Activated T-cell treated with anti-CD3 and anti-CD28 coated beads, Interleukin-2, amount 50 U/mL, for 24 hours (primary cell): ENCODE measurements around the gene G6PC3.
"Not testable (repeated sequence)": the region's sequence is repeated elsewhere in the genome, so short reads cannot be mapped to it uniquely, and the experiment has no call there.

ENCODE experiments used
- DNase-seq: peaks from one replicate; pipeline ENCODE4 v3.0.0-alpha.2; 2020
- H3K27ac Mint-ChIP-seq: 2 replicates; pipeline ENCODE4 v1.8.0; 2020; ENCODE audit warnings: mild to moderate bottlenecking, mixed read lengths
- H3K27me3 Mint-ChIP-seq: 2 replicates; pipeline ENCODE4 v1.8.0; 2020; ENCODE audit warnings: mixed read lengths
- H3K36me3 Mint-ChIP-seq: 2 replicates; pipeline ENCODE4 v1.8.0; 2020; ENCODE audit warnings: low read depth, mixed read lengths
- H3K4me1 Mint-ChIP-seq: 2 replicates; pipeline ENCODE4 v1.8.0; 2020; ENCODE audit warnings: low read depth, mixed read lengths
- H3K4me3 Mint-ChIP-seq: 2 replicates; pipeline ENCODE4 v1.8.0; 2020; ENCODE audit warnings: mild to moderate bottlenecking, moderate library complexity, mixed read lengths
- H3K9me3 Mint-ChIP-seq: 2 replicates; pipeline ENCODE4 v1.8.0; 2020; ENCODE audit warnings: mixed read lengths

G6PC3 gene

GRCh38 chr17:44044071-44044470 lies 26.5 kb upstream of the G6PC3 start:
- H3K27ac Mint-ChIP-seq, result peak overlapping the region; percentile 23
- no peak for DNase-seq
- peaks cover 65% of the 10 kb centered on the region for H3K36me3 Mint-ChIP-seq
- no peaks in the 10 kb centered on the region for H3K27me3 Mint-ChIP-seq
- H3K4me3 Mint-ChIP-seq, result no peak overlapping the region
- no peaks in the 10 kb centered on the region for H3K9me3 Mint-ChIP-seq
- peaks cover 25% of the 10 kb centered on the region for H3K4me1 Mint-ChIP-seq

DNA sequence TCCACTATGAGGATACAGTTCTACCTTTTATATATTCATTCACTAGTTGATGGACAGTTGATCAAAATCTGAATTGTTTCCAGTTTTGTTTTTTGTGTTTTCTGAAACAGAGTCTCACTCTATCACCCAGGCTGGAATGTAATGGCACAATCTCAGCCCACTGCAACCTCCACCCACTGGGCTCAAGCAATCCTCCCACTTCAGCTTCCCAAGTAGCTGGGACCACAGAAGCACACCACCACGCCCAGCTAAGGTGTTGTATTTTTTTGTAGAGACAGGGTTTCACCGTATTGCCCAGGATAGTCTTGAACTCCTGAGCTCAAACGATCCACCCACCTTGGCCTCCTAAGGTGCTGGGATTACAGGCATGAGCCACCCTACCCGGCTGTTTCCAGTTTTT lies 25.0 kb upstream of the G6PC3 start:
- Mint-ChIP-seq H3K36me3 (peaks cover 68% of the 10 kb centered on the region), H3K27ac (no peak overlapping the region), H3K27me3 (no peaks in the 10 kb centered on the region), H3K4me3 (no peak overlapping the region), H3K4me1 (peaks cover 20% of the 10 kb centered on the region), H3K9me3 (no peaks in the 10 kb centered on the region)
- no peak for DNase-seq

DNA sequence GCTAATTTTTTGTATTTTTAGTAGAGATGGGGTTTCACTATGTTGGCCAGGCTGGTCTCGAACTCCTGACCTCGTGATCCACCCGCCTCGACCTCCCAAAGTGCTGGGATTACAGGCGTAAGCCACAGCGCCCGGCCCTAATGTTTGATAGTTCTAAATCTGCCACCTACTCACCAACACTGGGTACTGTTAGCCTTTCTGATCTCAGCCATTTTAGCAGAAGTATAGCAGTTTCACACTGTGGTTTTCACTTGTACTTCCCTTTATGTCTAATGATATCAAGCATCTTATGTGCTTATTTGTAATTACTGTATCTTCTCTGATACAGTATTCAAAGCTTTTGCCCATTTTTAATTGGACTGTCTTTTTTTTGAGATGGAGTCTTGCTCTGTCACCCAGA lies 23.6 kb upstream of the G6PC3 start:
- peaks cover 71% of the 10 kb centered on the region for H3K36me3 Mint-ChIP-seq

DNA sequence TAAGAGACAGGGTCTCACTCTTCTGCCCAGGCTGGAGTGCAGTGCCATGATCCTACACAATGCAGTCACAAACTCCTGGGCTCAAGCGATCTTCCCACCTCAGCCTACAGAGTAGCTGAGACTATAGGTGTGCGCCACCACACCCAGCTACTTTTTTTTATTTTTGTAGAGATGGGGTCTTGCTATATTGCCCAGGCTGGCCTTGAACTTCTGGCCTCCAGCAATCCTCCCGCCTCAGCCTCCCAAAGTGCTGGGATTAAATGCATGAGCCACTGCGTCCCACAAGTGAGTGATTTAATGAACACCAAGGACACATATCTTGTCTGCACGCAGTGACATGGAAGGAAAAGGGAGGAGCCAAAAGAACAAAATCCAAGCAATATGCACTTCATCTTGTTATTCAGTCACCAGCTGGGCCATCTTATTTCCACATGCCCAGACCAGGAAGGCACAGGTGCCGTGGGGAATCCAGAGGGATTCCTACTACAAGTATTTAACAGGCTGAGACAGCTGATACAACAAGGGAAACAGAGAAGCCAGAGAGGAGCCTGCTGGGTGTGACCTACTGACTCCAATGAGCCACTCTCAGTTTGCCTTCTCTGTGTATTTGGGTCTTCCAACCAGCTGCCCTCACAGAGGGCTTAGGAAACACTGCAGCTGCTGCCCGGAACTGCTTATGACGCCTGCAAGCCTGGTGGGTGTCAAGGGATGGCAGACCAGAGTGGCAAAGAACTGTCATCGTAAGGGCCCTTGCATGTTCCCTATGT lies 21.1 kb upstream of the G6PC3 start:
- DNase-seq, result no peak
- no peaks in the 10 kb centered on the region for H3K27me3 Mint-ChIP-seq
- peaks cover 80% of the 10 kb centered on the region for H3K36me3 Mint-ChIP-seq
- H3K4me1 Mint-ChIP-seq, result peaks cover 19% of the 10 kb centered on the region
- H3K9me3 Mint-ChIP-seq, result no peaks in the 10 kb centered on the region
- no peak overlapping the region for H3K4me3 Mint-ChIP-seq
- H3K27ac Mint-ChIP-seq, result no peak overlapping the region

More for the DNA sequence above, 23.6 kb upstream of the G6PC3 start:
- not testable (repeated sequence) for H3K27me3 Mint-ChIP-seq, H3K9me3 Mint-ChIP-seq, H3K4me3 Mint-ChIP-seq, DNase-seq, H3K27ac Mint-ChIP-seq
- peaks cover 13% of the 10 kb centered on the region for H3K4me1 Mint-ChIP-seq

DNA sequence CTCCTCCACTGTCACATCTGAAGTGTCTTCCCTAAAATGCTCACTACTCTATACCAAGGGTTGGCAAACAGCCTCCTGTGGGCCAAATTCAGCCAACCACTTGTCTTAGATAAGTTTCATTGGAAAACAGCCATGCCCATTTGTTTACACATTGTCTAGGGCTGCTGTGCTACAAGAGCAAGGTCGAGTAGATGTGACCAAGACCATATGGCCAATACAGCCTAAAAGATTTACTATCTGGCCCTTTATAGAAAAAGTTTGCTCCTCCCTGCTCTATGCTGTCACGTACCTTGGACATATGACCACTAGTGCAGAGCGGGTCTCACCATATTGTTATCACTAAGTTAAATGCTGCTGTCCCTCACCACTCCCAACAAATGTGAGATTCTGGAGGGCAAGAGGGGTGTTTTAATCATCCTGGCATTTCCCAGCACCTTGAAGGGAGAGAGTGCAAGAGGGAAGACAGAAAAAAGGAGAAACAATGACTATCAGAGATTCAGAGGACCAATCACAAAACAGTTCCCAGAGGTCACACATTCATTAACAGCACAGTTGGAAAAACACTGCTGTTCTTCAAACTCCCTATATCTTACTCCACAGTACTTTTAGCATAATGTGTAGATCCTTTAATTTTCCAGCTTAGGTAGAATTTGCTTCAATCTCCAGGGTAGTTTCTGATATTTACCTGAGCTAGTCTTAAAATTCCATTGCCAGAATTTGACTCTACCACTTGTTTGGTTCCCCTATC lies 17.2 kb upstream of the G6PC3 start:
- DNase-seq, result no peak
- Mint-ChIP-seq H3K27me3 (no peaks in the 10 kb centered on the region), H3K4me1 (peaks cover 18% of the 10 kb centered on the region), H3K4me3 (no peak overlapping the region), H3K9me3 (no peaks in the 10 kb centered on the region), H3K27ac (no peak overlapping the region), H3K36me3 (peaks cover 83% of the 10 kb centered on the region)

DNA sequence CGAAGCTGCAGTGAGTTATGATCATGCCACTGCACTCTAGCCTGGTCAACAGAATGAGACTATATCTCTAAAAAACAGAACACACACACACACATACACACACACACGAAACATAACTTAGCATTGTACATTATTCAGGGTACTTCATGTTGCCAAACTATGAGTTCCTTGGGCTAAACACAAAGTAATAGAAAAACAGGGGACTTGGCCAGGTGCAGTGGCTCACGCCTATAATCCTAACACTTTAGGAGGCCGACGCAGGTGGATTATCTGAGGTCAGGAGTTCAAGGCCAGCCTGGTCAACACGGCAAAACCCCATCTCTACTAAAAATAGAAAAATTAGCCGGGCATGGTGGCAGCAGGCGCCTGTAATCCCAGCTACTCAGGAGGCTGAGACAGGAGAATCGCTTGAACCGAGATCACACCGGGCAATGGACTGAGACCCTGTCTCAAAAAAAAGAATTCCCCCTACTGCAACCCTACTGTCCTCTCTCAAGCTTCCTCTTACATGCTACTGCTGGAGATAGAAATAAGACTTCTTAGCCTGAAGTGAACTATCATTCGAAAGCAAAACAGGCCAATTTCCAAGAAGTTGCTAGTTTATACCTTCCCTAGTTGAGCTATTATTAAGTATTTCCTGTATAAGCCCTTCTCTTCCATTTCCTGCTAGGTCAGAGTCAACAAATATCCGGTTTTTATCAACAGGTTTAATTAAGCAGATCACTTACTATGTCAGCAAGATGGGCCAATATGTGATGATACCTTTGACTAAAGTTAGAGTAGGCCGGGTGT lies 11.2 kb upstream of the G6PC3 start:
- H3K27ac Mint-ChIP-seq, result peak overlapping the region; percentile 40
- DNase-seq, result no peak
- H3K36me3 Mint-ChIP-seq, result peaks cover 85% of the 10 kb centered on the region
- no peaks in the 10 kb centered on the region for H3K27me3 Mint-ChIP-seq
- peaks cover 52% of the 10 kb centered on the region for H3K4me1 Mint-ChIP-seq
- H3K4me3 Mint-ChIP-seq, result no peak overlapping the region
- no peaks in the 10 kb centered on the region for H3K9me3 Mint-ChIP-seq

GRCh38 chr17:44061446-44061845 lies 9.1 kb upstream of the G6PC3 start:
- no peaks in the 10 kb centered on the region for H3K9me3 Mint-ChIP-seq
- no peak for DNase-seq
- H3K4me3 Mint-ChIP-seq, result no peak overlapping the region
- peaks cover 79% of the 10 kb centered on the region for H3K36me3 Mint-ChIP-seq
- H3K27ac Mint-ChIP-seq, result peak overlapping the region; percentile 68
- H3K4me1 Mint-ChIP-seq, result peaks cover 54% of the 10 kb centered on the region
- H3K27me3 Mint-ChIP-seq, result no peaks in the 10 kb centered on the region

GRCh38 chr17:44062871-44063270 lies 7.7 kb upstream of the G6PC3 start:
- Mint-ChIP-seq H3K36me3 (peaks cover 72% of the 10 kb centered on the region), H3K4me3 (no peak overlapping the region), H3K27ac (peak overlapping the region; percentile 65), H3K27me3 (no peaks in the 10 kb centered on the region), H3K9me3 (no peaks in the 10 kb centered on the region), H3K4me1 (peaks cover 67% of the 10 kb centered on the region)
- DNase-seq, result no peak

DNA sequence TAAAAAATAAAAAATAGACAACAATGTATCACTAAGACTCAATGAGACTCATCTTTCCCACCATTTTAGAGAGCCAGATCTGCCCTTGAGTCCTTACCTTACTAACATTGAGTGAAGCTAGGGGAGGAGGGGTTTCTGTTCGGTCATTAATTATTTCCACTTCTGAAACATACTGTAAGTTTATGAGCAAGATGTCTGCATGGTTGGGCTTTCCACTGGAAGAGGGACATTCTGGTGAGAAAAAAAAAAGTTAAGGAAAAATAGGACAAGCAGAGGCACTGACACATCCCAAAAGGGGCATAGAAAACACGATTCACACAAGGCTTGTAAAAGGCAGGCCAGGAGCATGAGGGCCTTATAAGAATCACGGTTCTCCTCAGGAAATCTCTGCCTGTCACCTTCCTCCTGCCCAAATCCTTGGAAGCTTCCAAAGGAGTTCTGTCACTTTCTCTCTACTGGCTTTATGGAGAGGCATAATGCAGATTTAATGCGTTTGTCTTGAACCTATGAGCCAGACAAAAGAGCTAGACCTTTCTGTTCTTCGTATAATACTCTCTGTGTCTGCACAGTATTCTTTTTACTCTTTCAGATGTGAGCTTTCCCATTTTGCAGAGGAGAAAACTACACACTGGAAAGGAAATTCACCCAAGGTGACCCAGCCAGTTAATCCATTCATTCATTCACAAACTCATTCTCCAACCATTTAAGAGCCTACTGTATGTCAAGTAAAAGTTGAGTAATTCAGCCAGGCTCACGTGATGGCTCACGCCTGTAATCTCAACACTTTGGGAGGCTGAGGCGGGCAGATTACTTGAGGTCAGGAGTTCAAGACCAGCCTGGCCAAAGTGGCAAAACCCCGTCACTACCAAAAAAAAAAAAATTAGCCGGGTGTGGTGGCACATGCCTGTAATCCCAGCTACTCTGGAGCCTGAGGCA lies 6.6 kb upstream of the G6PC3 start:
- Mint-ChIP-seq H3K4me1 (peaks cover 66% of the 10 kb centered on the region), H3K27me3 (no peaks in the 10 kb centered on the region), H3K36me3 (peaks cover 63% of the 10 kb centered on the region), H3K9me3 (no peaks in the 10 kb centered on the region), H3K4me3 (peak overlapping the region; percentile 97), H3K27ac (peak overlapping the region; percentile 94)
- no peak for DNase-seq

- Mint-ChIP-seq H3K4me3 (peak overlapping the region; percentile 97), H3K9me3 (no peaks in the 10 kb centered on the region), H3K36me3 (peaks cover 47% of the 10 kb centered on the region), H3K27me3 (no peaks in the 10 kb centered on the region), H3K4me1 (peaks cover 60% of the 10 kb centered on the region), H3K27ac (peak overlapping the region; percentile 94)
- DNase-seq, result peak; percentile 58
Observed at GRCh38 chr17:44065668-44066203, 4.8 kb upstream of the G6PC3 start.

DNA sequence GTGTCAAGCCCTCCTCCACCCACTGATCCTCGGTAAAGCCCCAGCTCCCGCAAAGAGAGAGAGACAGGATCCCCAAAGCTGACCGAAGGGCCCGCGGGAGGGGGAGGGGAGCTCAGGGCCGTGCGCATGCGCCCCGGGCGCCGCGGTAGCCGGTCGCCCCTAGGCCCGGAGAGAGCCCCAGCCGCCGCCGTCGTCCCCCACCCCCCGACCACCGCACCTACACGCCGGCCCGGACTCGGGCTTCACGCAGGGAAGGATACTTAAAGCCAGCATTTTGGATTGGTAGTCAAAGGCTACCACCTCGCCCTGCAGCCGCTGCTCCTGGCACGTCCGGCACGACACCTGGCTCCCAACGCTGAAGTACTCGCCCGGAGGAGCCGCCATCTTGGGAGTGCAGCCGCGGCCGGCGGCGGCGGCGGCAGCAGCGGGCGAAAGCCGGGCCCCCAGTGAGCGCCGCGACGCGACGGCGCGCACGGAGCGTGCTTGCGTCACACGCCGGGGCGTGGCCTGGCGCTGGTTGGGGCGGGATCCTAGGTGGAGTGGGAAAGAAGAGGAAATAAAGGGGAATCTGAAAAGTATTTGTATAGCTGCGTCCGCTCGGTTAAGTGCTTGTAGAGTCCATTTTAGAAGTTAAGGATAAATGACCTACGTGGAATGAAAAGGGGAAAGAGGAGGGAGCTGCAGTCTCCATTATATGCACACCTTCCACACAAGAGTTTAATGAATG lies 4.2 kb upstream of the G6PC3 start, which contains the start of gene LSM12:
TSS of gene LSM12 (minus strand) at position 468 of the 727 bp plus-strand sequence. CDS start at position 384, 84 bp downstream.
- H3K27ac Mint-ChIP-seq, result peak within 1 kb of the TSS; percentile 94

GRCh38 chr17:44067545-44067940 lies 3.0 kb upstream of the G6PC3 start:
- H3K9me3 Mint-ChIP-seq, result no peaks in the 10 kb centered on the region
- no peaks in the 10 kb centered on the region for H3K27me3 Mint-ChIP-seq
- peaks cover 37% of the 10 kb centered on the region for H3K36me3 Mint-ChIP-seq
- no peak overlapping the region for H3K27ac Mint-ChIP-seq
- peak overlapping the region; percentile 97 for H3K4me3 Mint-ChIP-seq
- peaks cover 60% of the 10 kb centered on the region for H3K4me1 Mint-ChIP-seq
- no peak for DNase-seq

More for the DNA sequence above, 4.2 kb upstream of the G6PC3 start, which contains the start of gene LSM12:
- Mint-ChIP-seq H3K36me3 (peaks cover 47% of the 10 kb centered on the region), H3K4me3 (peak within 1 kb of the TSS; percentile 97), H3K27me3 (no peaks in the 10 kb centered on the region), H3K4me1 (peaks cover 63% of the 10 kb centered on the region), H3K9me3 (no peaks in the 10 kb centered on the region)
- DNase-seq, result peak; percentile 97

DNA sequence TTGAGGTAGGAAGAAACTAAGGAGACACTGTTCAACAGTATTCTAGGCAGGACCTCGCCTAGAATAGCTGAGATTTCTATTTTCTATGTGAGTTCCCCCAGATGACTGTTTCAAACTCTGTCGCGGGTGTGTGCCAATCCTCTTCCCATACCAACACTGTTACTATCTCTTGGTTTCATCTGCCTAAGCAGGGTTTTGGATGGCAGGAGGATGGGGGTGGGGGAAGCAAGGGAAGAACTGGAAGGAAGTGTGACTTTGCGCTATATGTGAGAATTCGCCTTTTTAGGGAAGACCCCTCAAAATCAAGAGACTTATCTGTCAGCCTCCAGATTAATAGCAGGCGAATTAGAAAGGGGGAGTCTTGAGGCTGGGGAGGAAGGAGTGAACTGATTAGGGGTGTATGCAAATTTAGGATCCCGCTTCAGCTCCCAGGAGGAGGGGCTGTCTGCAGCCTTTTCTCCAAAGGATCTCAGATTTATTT lies 521 bp upstream of the G6PC3 start:
- Mint-ChIP-seq H3K36me3 (peaks cover 28% of the 10 kb centered on the region), H3K4me3 (peak overlapping the region; percentile 88), H3K27ac (peak overlapping the region; percentile 97), H3K9me3 (no peaks in the 10 kb centered on the region), H3K4me1 (peaks cover 42% of the 10 kb centered on the region), H3K27me3 (no peaks in the 10 kb centered on the region)
- no peak for DNase-seq
